ENCODE measurements around the gene SAYSD1.

SAYSD1 gene

GRCh38 chr6:39108041-39108839 lies 6.7 kb downstream of the SAYSD1 start:
- no peak for DNase-seq

DNA sequence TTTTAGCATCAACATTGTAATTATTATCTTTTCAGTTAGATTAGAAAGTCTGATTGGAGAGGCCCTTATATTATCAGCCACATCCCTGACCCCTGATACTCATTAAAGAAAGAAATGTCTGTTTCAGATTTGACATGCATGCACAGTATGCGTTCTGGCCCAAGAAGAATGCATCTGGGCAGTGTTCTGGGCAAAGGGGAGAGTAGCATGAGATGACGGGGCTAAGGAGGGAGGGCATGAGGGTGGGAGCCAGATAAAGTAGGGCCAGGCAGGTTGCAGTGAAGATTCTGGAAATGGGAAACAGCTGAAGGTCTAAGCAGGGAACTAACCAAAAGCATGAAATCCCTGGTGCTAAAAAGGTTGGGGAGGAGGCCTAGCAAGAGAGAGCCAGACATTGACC lies 7.3 kb downstream of the SAYSD1 start:
- DNase-seq, result no peak

GRCh38 chr6:39107034-39107433 lies 8.0 kb downstream of the SAYSD1 start:
- DNase-seq, result no peak

DNA sequence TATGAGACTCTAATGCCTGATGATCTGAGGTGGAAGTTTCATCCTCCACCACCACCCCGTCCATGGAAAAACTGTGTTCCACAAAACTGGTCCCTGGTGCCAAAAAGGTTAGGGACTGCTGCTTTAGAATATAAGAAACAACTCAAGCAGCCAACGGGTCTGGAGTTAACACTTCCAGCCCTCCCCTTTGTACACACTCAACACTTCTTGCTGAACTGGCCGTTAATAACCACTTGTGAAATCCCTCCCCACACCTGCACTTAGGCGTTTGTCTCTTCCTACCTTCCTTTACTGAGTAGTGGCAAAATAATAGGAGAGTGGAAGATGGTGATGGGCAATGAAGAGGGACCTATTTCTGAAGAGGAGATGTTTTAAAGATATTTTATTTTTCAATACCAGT lies 10.5 kb downstream of the SAYSD1 start:
- no peak for DNase-seq

GRCh38 chr6:39102821-39103136 lies 12.2 kb downstream of the SAYSD1 start:
- DNase-seq, result no peak

DNA sequence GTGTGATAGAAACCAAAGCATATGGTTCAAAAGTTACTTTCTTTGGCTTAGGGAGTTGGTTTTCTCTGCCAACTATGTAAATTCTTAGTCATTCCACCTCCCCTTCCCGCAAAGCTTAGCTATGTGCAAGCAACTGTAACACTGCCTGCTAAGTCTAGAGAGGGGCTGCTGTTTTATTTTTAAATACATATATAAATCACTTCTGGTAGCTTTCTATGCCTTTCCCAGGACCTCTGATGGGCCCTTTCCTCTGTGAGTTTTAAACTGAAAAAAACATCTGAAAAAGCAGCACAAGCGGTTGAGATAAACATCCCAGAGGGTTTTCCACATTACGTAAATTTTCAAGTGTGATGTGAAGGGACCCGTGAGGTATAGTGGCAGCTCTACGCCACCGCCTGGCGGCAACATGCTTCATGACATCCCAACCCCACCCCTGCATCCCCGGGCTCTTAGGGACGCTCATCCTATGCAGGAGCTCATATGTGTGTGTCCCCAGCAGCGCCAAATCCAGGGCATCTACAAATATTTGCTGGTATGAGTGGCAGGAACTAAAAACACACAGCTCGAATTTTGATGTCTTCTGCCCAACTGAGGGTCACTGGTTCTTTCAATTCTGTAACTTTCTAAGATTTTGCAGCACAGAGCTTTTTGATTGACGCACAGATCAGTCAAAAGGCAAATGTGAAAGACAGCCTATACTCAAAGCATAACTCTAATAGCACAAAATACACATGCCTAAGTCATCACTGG lies 12.7 kb downstream of the SAYSD1 start:
- DNase-seq, result peak; percentile 81

GRCh38 chr6:39100358-39100757 lies 14.6 kb downstream of the SAYSD1 start:
- no peak for DNase-seq

- no peak for DNase-seq
These were observed 19.4 kb downstream of the SAYSD1 start for GRCh38 chr6:39095578-39095977.

- no peak for DNase-seq
These were observed 21.8 kb downstream of the SAYSD1 start for GRCh38 chr6:39093149-39093708.

DNA sequence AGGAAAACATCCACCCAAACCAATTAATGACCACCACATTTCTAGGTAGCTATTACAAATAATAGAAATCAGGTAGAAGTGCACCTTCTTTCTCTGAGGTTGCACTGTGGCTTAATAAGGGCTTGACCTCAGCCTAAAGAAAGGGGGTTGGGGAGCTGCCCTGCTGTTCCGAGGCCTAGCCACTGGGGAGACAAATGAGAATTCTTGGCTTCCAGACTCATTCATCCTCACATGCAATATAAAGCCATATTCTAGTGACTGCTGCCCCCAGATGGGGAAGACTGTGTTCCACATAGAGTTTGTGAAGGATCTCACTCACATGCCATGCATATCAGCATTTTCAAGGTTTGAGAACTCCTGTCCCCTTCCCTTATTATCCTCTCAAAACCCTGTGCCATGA lies 22.9 kb downstream of the SAYSD1 start:
- no peak for DNase-seq

DNA sequence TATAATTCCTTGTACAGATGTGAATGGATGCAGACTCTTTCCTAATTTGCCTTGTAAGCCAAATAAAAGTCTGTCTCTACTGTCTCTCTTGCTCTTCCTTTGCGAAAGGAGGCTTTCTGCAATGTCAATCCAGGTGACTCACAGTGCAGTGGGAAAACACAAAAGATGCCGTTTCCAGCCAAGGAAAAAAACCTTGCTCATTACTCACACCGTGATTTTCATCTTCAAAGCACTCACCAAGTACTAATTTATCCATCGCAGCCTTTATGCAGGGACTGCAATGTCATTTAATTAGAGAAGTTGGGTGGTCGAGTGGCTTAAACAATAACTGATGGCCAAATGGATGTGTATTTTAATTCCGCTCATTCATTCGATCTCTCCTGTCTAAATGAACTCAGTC lies 23.8 kb downstream of the SAYSD1 start:
- DNase-seq, result no peak

GRCh38 chr6:39090036-39090435 lies 24.9 kb downstream of the SAYSD1 start:
- DNase-seq, result no peak

DNA sequence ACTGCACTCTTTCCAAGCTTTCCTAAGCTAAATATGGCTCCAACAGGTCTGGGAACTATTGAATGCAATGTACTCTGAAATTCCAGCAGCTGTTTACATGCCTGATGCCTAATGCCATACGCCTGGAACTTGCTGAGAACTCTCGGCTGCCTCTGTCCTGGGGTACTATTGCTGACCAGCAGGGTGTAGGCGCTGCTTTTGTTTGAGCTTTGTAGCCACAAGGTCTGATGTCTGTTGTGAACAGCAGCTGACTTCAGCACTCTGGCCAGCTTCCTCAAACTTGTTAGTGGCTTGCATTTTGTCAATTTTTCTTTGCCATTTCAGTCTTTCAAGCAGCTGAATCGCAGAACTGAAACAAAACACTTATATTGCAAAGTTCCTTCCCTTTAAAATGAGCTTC lies 26.7 kb downstream of the SAYSD1 start:
- peak; percentile 35 for DNase-seq

DNA sequence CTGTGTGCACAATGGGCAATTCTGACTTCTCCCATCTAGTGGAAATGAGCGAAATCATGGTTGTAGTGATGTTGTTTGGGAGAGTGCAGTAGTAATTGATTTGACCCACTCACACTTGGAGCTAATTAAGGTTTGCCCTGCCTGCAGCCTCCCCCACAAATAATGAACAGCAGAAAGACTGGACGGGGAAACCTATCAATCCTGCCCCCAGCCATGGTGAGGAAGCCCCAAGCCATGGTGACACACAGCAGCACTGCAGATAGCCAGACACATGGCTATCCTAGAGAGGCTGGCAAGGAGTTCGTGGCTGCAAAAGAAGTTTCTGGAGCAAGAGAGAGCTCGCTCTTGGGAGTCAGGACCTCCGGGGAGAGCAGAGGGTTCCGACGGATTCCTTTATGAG lies 27.8 kb downstream of the SAYSD1 start:
- DNase-seq, result no peak

GRCh38 chr6:39086711-39087110 lies 28.3 kb downstream of the SAYSD1 start:
- no peak for DNase-seq

- no peak for DNase-seq
These were observed 28.7 kb downstream of the SAYSD1 start for GRCh38 chr6:39086294-39086693.

- DNase-seq, result no peak
These were observed 29.7 kb downstream of the SAYSD1 start for GRCh38 chr6:39085129-39085797.

DNA sequence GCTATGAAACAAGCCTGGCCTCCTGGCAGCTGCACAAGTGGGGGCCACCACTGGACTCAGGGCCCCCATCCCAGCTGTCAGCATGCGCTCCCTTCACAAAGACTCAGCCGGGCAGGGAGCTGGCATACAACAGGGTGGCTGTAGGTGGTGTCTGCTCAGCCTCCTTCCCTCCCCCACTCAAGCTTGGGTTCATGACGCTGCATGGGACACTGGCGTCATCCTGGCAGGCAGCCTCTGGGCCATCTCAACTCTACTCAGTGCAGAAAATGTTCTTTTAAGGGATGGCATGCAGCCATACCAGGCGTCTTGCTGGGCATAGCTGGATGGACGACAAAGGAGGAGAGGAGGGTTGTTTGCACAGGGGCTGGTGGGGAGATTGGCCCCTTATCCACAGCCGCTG lies 30.5 kb downstream of the SAYSD1 start:
- DNase-seq, result no peak

DNA sequence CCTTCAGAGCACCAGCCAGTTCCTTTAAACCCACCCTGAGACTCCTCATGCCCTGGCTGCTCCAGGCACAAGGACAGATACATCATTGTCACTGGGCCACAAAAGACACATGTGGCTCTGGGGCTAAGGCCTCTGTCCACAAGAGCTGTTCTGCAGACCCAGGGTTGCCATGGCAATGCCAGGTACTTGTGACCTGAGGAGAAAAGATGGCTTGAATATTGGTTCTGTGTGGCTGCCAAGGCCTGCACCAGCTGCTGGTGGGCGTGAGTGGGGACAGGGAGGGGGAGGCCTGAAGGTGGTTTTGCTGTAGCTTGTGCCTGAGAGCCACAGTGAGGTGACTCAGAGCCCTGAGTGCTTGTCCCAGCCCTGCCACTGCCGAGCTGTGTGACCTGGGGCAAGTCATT lies 31.8 kb downstream of the SAYSD1 start:
- DNase-seq, result no peak

- no peak for DNase-seq
These were observed 32.7 kb downstream of the SAYSD1 start for GRCh38 chr6:39082310-39082709.

DNA sequence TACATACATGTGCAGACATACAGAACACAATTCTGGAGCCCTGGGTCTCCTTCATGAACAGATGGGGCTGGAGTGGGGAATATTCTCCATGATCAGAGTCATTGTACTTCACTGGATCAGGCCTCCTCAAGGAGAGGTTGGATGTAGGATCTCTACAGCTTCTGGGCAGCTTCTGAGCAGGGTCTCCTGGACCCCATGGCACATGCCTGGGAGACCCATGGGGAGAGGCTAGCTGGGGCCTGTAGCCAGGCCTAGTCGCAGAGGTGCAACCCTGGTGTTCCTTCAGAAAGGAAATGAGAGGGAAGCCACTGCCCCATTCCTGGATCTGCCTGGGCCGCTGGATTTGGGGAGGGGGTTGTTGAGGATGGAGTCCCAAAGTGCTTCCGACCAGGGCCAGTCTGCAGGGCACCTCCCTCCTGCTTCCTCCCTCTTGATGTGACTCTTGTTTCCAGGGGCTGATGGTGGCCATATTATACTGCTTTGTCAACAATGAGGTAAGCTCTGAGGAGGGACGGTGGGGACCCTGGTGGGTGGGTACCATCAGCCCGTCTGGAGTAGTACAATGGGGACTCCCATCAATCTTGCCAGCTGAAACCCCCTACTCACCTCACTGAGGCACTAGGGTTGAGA lies 34.6 kb downstream of the SAYSD1 start:
- DNase-seq, result no peak

DNA sequence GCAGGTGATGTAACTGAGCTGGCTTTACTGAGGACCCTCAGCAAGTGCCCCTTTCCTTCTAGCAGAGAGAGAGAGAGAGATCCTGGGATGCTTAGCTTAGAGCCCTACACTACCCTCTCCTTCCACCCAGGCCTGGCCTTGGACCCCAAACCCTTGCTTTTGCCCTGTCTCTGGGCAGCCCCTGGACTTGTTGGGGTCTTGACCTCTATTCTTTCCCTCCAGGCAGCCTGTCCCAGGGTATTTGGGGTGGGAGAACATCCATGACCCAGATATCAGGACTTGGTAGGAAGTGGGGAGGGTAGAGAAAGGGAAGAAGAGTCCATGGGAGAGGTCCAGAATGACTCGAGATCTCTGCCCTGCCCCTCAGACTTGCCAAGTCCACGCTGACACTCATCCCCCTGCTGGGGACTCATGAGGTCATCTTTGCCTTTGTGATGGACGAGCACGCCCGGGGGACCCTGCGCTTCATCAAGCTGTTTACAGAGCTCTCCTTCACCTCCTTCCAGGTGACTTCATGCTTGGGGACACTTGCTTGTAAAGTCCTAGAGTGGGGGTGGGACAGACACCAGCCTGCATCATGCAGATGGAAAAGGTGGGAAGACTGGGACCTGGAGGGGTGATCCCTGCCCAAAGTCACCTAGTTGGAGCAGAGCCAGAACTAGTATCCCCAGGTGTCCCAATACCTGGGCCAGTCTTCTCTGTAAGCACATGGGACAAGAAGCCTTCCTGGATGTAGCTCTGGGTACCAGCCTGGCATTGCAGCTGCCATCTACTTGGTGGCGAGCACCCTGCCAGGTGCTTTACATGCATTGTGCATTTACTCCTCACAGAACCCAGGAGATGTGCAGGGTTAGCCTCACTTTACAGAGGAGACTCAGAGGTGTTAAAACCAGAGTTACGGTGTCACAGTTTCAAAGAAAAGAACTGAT lies 35.5 kb downstream of the SAYSD1 start:
- DNase-seq, result no peak
